ENCODE results near the gene FXN.

DNA sequence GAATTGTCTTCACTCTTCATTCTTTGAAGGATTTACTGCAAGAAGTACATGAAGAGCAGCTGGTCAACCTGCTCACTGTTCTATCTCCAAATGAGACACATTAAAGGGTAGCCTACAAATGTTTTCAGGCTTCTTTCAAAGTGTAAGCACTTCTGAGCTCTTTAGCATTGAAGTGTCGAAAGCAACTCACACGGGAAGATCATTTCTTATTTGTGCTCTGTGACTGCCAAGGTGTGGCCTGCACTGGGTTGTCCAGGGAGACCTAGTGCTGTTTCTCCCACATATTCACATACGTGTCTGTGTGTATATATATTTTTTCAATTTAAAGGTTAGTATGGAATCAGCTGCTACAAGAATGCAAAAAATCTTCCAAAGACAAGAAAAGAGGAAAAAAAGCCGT is 37.6 kb downstream of the FXN start:
- TF ChIP-seq CTCF (IDR thresholded peaks at IDR 0.05), result no peak
- TF ChIP-seq POLR2A (IDR thresholded peaks at IDR 0.05), result no peak
